Measurements from ENCODE around the gene TBC1D10A. TPM values are rescaled to one million over a fixed set of nuclear protein-coding genes. Genes with fewer than 3 reads are reported as not detected.
A peak's percentile ranks its signal among the peaks of the same experiment; 100 is the strongest.

Gene TBC1D10A
- total RNA-seq, 2 experiments from 2014 or later = 45.5 to 47.6 TPM

- H3K27ac Mint-ChIP-seq = peak overlapping the region; percentile 99
- no peaks in the 10 kb centered on the region for H3K9me3 Mint-ChIP-seq
- DNase-seq = no peak
- H3K36me3 Mint-ChIP-seq (ENCODE audit: low read depth) = peaks cover 52% of the 10 kb centered on the region
- no peaks in the 10 kb centered on the region for H3K27me3 Mint-ChIP-seq
- H3K4me1 Mint-ChIP-seq = peaks cover 84% of the 10 kb centered on the region
- ChIA-PET CTCF (interaction anchor here (1.1 to 5.3 kb wide), 5 partner anchors 9 to 137 kb away, joined by 3 to 34 read pairs (median 6); no protein-coding TSS in a partner anchor), POLR2A (interaction anchor here (2.0 kb wide), 1 partner anchor 58 kb away, joined by 6 read pairs; no protein-coding TSS in a partner anchor)
- H3K4me3 Mint-ChIP-seq = peak overlapping the region; percentile 99
Observed at GRCh38 chr22:30243661-30244060, 83.1 kb downstream of the TBC1D10A start.

Other genes with a start within 250 kb of the TBC1D10A start
- gene HORMAD2, start 246.5 kb downstream of the TBC1D10A start, total RNA-seq = not detected
- 100 to 1,000 TPM; 102 to 103 TPM for gene LIF, start 80.2 kb downstream of the TBC1D10A start, total RNA-seq
- 10 to 100 TPM; 74.7 to 80.5 TPM for gene OSM, start 60.1 kb downstream of the TBC1D10A start, total RNA-seq
- 10 to 100 TPM; 16.7 to 20.0 TPM for gene CASTOR1, start 37.4 kb downstream of the TBC1D10A start, total RNA-seq
- 100 to 1,000 TPM; 247 to 279 TPM for gene SF3A1, start 30.0 kb upstream of the TBC1D10A start, total RNA-seq
- gene CCDC157, start 30.1 kb upstream of the TBC1D10A start, total RNA-seq = 1 to 10 TPM; 3.5 to 4.3 TPM
- gene RNF215, start 60.5 kb upstream of the TBC1D10A start, total RNA-seq = 1 to 10 TPM; 9.8 to 9.9 TPM
- 10 to 100 TPM in 1 of 2 experiments, 1 to 10 TPM in 1; 7.6 to 10.5 TPM for gene SEC14L2, start 70.1 kb upstream of the TBC1D10A start, total RNA-seq
- 10 to 100 TPM; 34.5 to 40.0 TPM for gene MTFP1, start 98.8 kb upstream of the TBC1D10A start, total RNA-seq
- gene SEC14L3, start 145.1 kb upstream of the TBC1D10A start, total RNA-seq = not detected
- not detected for gene SEC14L4, start 178.8 kb upstream of the TBC1D10A start, total RNA-seq
- gene SEC14L6, start 219.8 kb upstream of the TBC1D10A start, total RNA-seq = not detected
- gene GAL3ST1, start 247.7 kb upstream of the TBC1D10A start, total RNA-seq = not detected